ENCODE results near the gene LRRC7.
A peak's percentile ranks its signal among the peaks of the same experiment; 100 is the strongest.

Gene LRRC7

DNA sequence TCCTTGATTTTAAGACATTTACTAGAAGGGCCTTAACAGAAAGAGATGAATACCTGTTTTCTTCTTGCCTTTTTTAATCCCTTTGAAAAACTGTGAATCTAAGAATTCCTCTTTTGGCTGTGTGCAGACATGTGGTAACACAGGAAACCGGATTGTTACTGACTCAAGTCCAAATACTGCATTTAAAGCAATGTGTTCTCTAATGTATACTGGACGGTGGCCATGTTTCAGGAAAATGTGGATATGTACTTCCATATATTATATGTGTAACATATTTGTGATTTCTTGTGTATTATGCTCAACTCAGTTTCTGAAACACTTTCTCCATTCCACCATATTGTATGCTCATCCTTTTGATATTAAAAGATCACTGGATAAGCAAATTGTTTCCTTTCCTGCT, 185.1 kb downstream of the LRRC7 start:
- DNase-seq (ENCODE audit: insufficient read length, low spot score) (no peak), FAIRE-seq (no peak)

DNA sequence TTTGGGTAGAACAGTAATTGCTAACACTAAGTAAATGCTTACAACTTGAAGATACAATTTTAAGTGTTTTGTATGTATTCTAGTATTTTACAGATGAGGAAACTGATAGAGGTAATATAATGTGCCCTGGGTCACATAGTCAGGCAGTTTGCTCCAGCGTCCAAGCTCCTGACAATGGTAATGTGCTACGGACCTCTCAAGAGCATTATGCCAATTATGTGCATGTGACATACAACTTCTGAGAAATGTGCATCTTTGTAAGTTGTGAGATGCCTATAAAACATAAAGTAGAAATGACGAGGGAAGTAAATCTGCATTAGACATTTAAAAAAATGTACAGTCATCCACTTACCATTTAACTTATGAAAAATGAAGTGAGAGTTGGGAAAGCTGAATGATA, 186.8 kb downstream of the LRRC7 start:
- DNase-seq (ENCODE audit: insufficient read length, low spot score): no peak
- FAIRE-seq: no peak

DNA sequence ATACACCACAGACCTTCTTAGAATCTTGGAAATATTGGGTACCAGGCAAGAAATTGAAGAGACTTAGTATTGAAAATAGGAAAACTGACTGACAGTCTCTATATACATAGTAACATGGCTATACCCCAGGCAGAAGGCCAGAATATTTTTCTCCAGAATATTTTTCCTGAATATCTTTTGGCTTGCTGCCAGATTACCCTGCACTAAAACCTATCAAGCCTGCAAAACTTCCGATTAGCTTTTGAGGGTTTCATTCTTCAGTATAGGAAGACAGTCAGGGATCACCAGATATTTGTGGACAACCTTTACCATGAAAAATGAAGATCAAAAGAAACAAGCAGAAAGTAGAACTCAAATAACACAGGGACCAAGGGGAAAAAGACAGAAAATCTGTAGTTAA, 187.9 kb downstream of the LRRC7 start:
- FAIRE-seq: no peak
- DNase-seq (ENCODE audit: insufficient read length, low spot score): no peak

DNA sequence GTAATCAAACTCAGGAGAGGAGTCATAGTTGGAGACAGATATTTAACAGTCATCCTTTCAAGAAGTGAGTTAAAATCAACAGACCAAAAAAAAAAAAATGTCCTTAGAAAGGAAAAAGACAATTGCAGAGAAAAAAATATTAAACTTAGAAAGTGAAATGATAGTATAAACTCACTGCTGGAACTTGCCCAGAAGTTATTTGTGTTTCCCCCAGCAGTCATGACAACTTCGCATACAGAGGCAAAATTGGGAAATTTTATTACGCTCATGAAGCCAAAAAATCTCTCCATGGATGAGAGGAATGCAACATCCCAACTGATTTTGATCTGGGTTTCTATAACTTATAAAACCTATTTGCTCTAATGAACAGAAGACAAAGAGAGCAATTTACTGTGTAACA, 198.2 kb downstream of the LRRC7 start:
- no peak for FAIRE-seq
- DNase-seq (ENCODE audit: insufficient read length, low spot score): no peak

DNA sequence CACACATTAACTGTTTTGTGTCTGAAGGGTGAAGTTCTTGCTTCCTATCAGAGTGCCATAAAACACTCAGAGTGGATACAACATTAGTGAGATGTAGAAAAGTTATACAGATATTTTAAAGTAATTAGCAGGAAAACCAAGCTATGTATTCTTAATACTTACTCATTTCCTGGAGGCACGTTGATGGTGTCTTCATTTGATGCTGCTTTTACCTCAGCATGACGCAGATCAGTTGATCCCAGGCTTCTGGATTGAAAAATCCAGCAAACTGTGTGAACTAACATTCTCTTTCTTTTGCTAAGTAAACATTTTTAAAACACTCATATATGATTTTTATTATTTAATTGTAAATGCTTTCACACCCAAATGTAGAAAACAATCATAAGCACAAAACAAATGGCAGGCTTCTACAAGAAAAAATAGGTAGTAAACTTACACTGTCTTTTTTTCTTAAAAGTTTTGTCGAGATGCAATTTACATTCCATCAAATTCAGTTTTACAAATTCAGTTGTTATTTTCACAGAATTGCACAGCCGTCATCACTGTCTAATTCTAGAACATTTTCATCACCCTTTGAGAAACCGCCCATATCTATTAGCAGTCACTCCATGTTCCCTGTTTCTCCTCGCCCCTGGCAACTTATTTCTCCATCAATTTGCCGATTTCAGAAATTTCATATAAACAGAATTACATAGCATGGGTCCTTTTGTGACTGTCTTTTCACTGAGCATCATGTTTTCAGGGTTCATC, 198.9 kb downstream of the LRRC7 start:
- FAIRE-seq (no peak), DNase-seq (ENCODE audit: insufficient read length, low spot score) (no peak)

DNA sequence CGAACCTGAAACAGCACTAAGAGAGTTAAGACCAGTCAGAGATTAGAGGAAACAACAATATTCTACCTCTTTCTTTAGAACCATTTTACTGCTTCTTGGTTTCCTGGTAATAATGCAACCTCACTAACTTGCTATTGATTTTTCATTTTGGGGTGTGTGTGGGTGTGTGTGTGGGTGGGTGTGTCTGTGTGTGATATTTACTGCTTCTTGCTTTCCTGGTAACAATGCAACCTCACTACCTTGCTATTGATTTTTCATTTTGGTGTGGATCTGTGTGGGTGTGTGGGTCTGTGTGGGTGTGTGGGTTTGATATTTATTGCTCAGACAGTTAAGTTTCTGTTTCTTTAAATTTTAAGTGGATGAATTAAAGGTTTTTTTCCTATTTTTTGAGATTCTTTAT, 208.8 kb downstream of the LRRC7 start:
- DNase-seq (ENCODE audit: insufficient read length, low spot score) (no peak), FAIRE-seq (no peak)

DNA sequence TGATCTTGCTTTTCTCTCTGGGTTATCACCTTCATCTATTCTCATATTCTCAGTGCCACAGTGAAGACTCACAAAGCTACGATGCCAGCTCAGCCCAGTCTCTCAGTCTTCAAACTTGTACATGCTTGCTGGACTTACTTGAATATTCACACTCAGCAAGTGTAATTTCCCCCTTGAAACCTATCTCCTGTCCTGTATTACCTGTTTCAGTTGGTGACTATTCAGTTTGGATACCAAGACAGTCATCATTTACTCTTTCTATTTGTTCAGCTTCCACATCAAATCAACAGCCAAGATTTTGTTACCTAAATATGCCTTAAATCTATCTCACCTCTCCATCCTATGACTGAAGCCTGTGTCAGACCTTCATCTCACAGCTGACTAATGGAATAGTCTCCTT, 209.7 kb downstream of the LRRC7 start:
- FAIRE-seq (no peak), DNase-seq (ENCODE audit: insufficient read length, low spot score) (no peak)

DNA sequence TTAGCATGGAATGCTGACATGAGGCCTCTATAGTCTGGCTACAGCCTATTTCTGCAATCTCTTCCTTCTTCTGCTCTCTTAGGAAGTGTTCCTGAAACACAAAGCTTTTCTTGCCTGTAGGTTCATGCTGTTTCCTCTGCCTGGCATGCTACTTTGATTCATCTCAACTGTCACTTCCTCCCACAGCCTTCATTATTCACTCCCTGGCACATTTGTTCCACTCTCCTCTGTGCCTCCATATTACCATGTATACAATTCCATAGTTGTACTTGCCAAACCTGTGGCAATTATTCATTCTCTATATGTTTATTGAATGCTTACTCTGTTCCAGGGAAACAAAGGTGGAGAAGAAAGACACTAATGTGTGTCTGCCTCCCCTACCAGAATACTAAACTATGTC, 210.2 kb downstream of the LRRC7 start:
- FAIRE-seq: no peak
- DNase-seq (ENCODE audit: insufficient read length, low spot score): no peak

DNA sequence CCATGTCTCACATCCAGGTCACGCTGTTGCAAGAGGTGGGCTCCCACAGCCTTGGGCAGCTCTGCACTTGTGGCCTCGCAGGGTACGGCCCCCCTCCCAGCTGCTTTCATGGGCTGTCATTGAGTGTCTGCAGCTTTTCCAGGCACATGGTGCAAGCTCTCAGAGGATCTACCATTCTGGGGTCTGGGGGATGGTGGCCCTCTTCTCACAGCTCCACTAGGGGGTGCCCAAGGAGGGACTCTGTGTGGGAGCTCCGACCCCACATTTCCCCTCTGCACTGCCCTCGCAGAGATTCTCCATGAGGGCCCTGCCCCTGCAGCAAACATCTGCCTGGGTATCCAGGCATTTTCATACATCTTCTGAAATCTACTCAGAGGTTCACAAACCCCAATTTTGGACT, 219.4 kb downstream of the LRRC7 start:
- FAIRE-seq (no peak), DNase-seq (ENCODE audit: insufficient read length, low spot score) (no peak)

DNA sequence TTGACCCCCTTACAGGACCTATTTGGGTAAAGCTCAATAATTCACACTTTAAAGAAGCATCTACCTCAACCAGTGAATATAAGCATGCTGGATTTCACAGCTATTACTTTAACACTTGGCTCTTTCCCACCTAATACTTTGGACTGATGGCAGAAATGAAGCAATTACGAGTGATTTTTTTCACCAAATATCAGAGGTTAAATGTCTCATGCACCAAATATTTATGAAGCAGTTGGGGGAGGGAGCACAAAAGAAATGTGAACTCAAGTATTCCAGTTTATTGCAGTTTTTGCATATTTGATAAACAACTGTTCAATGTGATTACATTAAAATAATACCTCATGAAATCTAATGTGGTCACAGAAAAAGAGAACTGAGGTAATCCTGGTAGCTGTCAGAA, 223.6 kb downstream of the LRRC7 start:
- FAIRE-seq: no peak
- no peak for DNase-seq (ENCODE audit: insufficient read length, low spot score)

DNA sequence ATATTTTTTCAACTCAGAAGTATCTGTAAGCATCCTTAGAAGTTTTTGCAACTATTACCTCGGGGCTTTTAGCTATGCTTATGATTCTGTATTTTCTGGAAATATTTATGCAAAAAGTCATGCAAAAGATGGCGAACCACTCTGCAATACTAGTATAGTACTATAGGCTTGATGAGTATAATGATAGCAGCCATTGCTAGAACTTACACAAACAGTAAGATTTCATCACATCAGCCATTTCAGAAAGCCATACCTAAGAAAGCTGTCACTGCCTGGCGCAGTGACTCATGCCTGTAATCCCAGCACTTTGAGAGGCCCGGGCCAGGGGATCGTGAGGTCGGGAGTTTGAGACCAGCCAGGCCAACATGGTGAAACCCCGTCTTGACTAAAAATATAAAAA, 227.1 kb downstream of the LRRC7 start:
- DNase-seq (ENCODE audit: insufficient read length, low spot score) (no peak), FAIRE-seq (no peak)

DNA sequence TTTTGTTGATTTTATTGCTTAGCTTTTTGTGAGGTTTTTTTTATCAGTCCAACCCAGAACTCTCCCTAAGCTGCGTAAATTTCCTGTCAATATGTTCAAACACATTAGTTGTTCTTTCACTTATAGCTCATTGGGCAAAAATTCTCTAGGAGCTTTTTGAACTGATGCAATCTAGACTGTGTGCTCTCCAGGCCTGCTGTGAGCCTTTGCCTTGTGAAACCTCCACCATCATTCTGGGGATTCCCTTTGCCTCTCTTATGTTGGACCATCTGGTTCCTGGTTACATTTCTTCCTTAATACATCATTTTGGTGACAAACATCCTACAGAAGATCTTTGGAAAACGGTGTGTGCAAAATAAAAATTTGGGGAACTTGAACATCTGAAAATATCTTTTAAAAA, 247.2 kb downstream of the LRRC7 start:
- no peak for FAIRE-seq

DNA sequence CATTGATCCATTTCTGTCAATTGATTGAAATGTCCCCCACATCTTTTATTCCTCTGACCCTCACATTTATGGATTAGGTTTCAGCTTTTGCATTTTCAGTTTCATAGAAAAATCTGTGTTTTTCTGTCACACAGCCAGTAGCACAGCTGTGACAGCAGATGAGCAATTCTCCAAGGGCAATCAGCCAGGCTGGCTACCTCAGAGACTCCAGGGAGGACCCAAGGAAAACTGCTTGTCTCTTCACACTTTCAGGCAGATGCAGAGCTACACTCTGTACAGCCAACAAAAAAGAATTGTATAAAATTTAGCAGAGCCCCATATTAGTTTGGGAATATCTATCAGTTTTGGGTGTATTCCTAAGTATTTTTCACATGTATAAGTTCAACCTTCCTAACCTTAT, 257.2 kb downstream of the LRRC7 start:
- DNase-seq (ENCODE audit: insufficient read length, low spot score): no peak
- no peak for FAIRE-seq

More for the DNA sequence above, 247.2 kb downstream of the LRRC7 start:
- no peak for DNase-seq (ENCODE audit: insufficient read length, low spot score)

DNA sequence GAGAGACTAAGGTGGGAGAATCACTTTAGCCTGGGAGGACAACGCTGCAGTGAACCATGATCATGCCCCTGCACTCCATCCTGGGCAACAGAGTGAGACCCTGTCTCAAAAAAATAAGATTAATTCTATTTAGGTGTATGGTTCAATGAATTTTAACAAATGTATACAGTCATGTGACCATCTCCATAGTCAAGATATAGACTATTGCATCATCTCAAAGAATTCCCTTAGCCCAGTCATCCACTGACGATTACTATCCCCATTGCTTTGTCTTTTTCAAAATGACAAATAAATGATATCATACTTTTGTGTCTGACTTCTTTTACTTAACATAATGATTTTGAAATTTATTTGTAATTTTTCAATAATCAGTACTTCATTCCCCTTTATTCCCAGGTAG, 260.0 kb downstream of the LRRC7 start:
- DNase-seq (ENCODE audit: insufficient read length, low spot score) (no peak), FAIRE-seq (no peak)

DNA sequence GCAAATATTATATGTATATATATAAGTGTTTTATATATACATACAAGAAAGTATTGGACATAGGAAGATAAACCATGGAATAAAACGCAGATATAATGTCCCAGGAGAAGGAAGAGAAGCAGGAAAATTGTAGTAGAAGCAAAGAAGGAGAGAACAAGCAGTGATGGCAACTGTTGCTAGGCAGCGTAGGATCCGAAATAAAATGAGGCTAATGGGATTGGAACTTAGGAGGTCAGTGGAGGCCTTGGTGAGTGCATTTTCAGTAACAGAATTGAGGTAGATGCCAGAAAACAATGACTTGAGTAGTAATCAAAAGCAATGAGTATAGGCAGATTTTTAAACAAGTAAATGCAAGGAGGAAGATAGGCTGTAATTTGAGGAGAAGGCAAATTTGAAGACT, 265.8 kb downstream of the LRRC7 start:
- DNase-seq (ENCODE audit: insufficient read length, low spot score) (no peak), FAIRE-seq (no peak)

DNA sequence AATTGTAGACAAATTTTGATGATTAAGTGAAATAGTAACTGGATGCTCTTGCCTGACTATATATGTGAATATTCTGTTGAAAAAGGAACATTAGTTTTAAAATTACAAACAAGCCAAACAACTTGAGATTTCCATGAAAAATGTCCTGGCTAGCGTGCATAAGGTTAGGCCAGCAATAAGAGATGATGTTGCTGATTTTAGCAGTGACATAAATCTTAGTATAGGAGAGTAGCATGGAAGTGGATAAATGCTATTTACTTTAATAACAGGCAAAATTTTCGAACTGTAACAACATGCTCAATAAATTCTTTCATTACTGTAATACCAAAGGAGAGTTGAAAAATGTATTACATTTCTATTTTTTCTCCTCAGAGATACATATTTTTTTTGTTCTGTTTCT, 266.6 kb downstream of the LRRC7 start:
- FAIRE-seq (no peak), DNase-seq (ENCODE audit: insufficient read length, low spot score) (no peak)

DNA sequence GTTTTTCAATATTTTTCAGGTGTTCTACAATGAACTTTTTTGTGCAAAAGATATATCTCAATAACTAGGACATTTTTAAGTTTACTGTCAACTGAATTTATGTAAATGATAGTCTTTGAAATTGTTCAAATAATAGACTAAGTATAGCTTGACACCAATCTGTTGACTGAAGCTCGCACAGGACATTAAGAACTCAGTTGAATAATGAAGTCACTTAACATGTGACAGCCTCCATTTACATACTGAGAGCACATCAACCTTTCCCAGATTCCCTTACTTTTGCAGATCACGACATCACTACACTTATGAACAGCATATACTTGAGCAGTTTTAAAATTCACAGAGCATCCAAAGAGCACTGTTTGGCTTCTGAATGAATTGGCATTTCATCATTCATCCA, 268.2 kb downstream of the LRRC7 start:
- FAIRE-seq: no peak
- DNase-seq (ENCODE audit: insufficient read length, low spot score): no peak

DNA sequence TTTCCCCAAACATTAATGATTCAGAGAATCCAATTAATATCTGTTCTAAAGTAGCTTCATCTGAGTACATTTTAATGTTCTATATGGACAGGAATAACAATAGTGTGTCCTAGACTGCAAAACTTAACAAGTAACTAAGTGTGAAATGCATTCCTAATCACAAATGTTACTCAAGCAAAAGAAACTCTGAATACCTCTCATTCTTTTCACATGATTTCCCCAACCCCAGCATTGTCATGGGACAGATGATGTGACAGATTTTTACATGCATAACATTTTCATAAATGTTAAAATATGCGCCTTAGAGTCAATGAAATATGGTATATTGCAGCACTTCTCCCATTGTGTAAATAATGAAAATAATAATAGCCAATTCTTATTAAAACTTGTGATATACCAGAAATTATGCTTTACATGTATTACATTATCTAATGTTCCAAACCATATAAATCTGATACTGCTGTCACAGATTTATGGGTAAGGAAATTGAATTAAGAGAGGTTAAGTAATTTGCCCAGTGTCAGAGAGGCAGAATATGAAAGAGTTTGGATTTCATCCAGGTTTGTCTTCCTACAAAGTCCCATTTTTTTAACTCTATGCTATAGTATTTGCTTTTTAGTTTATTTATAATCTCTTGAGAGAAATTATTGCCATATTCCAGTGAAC, 269.4 kb downstream of the LRRC7 start:
- DNase-seq (ENCODE audit: insufficient read length, low spot score): no peak
- no peak for FAIRE-seq

DNA sequence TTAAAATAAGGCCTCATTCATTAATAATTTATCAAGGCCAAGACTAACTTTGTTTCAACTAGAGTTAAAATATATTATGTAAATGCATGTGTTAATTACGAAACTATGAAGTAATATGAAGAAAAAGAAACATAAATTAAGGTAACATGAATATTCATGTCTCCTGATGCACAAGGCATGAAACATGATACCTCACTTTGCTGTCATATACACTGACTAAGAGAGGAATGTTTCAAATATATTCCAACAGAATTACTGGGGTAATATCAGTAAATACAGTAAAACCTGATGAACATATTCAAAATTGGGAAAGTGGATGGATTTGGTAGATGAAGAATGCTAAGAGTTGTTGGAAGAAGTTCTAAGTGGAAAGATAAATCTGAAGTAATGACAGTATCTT, 274.6 kb downstream of the LRRC7 start:
- DNase-seq (ENCODE audit: insufficient read length, low spot score) (no peak), FAIRE-seq (peak; percentile 8)

DNA sequence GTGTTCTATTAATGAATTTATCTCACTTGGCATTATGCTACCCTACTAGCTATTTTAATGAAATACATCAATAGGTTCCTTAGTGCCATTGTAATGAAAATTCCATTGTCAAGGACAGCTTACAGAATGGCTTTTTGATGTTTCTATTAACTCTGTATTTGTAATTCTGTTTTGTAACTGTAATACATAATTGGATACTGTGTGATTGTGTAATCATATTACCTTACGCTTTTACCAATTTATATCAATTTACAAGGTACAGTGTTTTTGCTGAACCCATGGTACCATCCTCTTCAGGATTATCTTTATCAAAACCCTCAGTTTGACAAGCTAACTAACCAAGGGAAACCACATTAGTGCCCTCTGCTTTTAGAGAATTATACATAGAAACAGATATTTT, 277.9 kb downstream of the LRRC7 start:
- FAIRE-seq: no peak
- DNase-seq (ENCODE audit: insufficient read length, low spot score): no peak

DNA sequence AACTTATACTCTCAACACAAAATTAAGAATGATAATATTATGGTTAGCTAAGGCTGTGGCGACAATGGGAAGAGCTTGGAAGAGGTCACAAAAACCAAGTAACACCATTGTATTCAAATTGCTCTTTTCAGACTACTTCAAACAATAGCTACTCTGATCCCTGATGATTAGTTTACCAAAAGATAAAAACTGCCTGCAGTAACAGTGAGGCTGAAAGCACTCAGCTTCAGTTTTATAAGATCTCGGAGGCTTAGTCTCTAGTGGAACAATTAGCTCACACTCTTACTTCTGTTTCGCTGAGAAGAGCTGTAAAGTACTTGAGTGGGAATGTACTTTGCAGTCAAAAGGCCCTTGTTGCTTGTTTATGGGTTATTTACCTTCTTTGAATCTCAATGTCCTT, 278.5 kb downstream of the LRRC7 start:
- DNase-seq (ENCODE audit: insufficient read length, low spot score) (no peak), FAIRE-seq (no peak)

DNA sequence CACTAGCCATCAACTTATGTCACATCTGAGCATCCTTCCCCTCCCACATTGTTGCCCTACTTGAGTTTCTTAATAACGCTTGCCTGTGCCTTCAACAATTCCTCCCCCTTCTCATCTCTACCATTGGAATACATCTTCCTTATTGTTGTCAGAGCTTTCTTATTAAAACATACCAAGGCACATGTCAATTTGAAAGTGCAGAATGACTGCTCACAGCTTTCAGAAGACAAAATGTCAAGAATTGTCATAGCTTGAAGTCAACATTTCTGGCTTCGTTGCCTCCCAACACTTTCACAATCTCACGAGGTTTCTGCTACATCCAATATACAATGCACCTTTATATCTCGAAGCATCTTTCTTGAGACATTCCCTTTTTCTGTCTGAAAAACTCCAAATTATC, 279.9 kb downstream of the LRRC7 start:
- FAIRE-seq: no peak
- DNase-seq (ENCODE audit: insufficient read length, low spot score): no peak

DNA sequence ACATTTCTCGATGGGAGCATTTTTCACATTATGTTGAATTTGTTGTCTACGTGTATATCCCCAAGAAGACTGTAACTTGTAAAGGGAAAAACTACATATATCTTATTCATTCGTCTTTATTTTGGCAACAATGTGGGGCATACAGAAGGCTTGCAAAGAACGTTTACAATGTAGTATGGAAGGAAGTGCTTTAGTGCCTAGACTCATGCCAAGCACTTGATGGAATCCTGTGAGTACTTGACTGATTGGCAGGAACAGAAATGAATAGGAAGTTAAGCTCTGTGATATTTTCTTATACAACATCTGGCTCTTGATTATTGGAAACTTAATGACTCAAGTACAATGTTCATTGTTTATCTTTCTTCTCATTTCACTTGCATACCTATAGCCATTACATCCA, 284.4 kb downstream of the LRRC7 start:
- DNase-seq (ENCODE audit: insufficient read length, low spot score) (no peak), FAIRE-seq (no peak)

Measured in GM19239 (cell line).